MCF 10A (cell line): ENCODE measurements around the gene SUPT4H1. TPM values are rescaled to one million over a fixed set of nuclear protein-coding genes. Genes with fewer than 3 reads are reported as not detected.
"Not testable (repeated sequence)": the region's sequence is repeated elsewhere in the genome, so short reads cannot be mapped to it uniquely, and the experiment has no call there.

Experiments
- BruUV-seq: library from RNA; stranded (reverse); fragments of 400-500 nt; replicated peaks from 2 replicates; lab custom pipeline; 2021; lab: Mats Ljungman, UMichigan
- CTCF ChIA-PET: fragments of 300-600 bp; sonication (Branson Sonifier 250); formaldehyde crosslinking; extraction: SDS; loops from one replicate; lab custom pipeline; 2021; ENCODE audit warnings: antibody characterized with exemption, inconsistent platforms; lab: Yijun Ruan, JAX
- POLR2A ChIA-PET: fragments of 300-600, 350-650 bp; sonication (Branson Sonifier 250); formaldehyde crosslinking; extraction: SDS; loops from one replicate; lab custom pipeline; 2020; ENCODE audit warnings: antibody characterized with exemption, inconsistent platforms; lab: Yijun Ruan, JAX
- DNase-seq: peaks from one replicate; pipeline ENCODE4 v3.0.0-alpha.2; 2018; ENCODE audit not compliant: unreplicated experiment
- H3K27ac Mint-ChIP-seq: one replicate; pipeline ENCODE4 v1.8.0; 2022; ENCODE audit warnings: mild to moderate bottlenecking, low read depth, mixed read lengths; ENCODE audit not compliant: unreplicated experiment
- H3K27me3 Mint-ChIP-seq: one replicate; pipeline ENCODE4 v1.8.0; 2022; ENCODE audit warnings: mixed read lengths; ENCODE audit not compliant: insufficient read depth, unreplicated experiment
- H3K36me3 Mint-ChIP-seq: one replicate; pipeline ENCODE4 v1.8.0; 2022; ENCODE audit warnings: mild to moderate bottlenecking, moderate library complexity, mixed read lengths; ENCODE audit not compliant: insufficient read depth, unreplicated experiment
- H3K4me1 Mint-ChIP-seq: one replicate; pipeline ENCODE4 v1.8.0; 2022; ENCODE audit warnings: mixed read lengths; ENCODE audit not compliant: insufficient read depth, unreplicated experiment
- H3K4me3 Mint-ChIP-seq: one replicate; pipeline ENCODE4 v1.8.0; 2022; ENCODE audit warnings: mild to moderate bottlenecking, moderate library complexity, mixed read lengths; ENCODE audit not compliant: unreplicated experiment
- H3K9me3 Mint-ChIP-seq: one replicate; pipeline ENCODE4 v1.8.0; 2022; ENCODE audit warnings: mixed read lengths; ENCODE audit not compliant: unreplicated experiment
- CTCF ChIP-seq: fragments of 200-600 bp; IDR thresholded peaks from one replicate; pipeline ENCODE4 v1.8.0; 2022; ENCODE audit warnings: antibody characterized with exemption, mild to moderate bottlenecking; ENCODE audit not compliant: unreplicated experiment
- intact Hi-C: fragments of 100-400 bp; cut with micrococcal nuclease; formaldehyde crosslinking; loops from 2 replicates; pipeline ENCODE4 v1.14.1; 2022
- total RNA-seq: library from RNA; stranded (reverse); gene quantifications from 2 replicates; pipeline ENCODE4 v1.2.3, GENCODE V29; 2022

Gene SUPT4H1
- total RNA-seq, 1 experiment from 2014 or later = 63.4 TPM

GRCh38 chr17:58399974-58400373, 48.0 kb upstream of the SUPT4H1 start:
- no TSS peak for BruUV-seq
- Mint-ChIP-seq H3K9me3 (no peaks in the 10 kb centered on the region), H3K27ac (no peak overlapping the region), H3K4me1 (peaks cover 32% of the 10 kb centered on the region), H3K27me3 (no peaks in the 10 kb centered on the region), H3K36me3 (no peaks in the 10 kb centered on the region), H3K4me3 (no peak overlapping the region)
- POLR2A ChIA-PET = interaction anchor here (0.6 to 10.4 kb wide), 4 partner anchors 9 to 47 kb away, joined by 3 to 201 read pairs (median 30); partner anchors contain the start of genes RNF43 and SUPT4H1
- TF ChIP-seq CTCF = no peak
- no peak for DNase-seq
- CTCF ChIA-PET = interaction anchor here (1.4 kb wide), 1 partner anchor 18 kb away, joined by 6 read pairs; the partner anchor contains the start of gene RNF43
- intact Hi-C loops = no loop called here

- ChIA-PET POLR2A (interaction anchor here (0.8 to 1.7 kb wide), 3 partner anchors 10 to 47 kb away, joined by 4 to 12 read pairs (median 8); partner anchors contain the start of gene SUPT4H1), CTCF (no interaction called here)
- H3K36me3 Mint-ChIP-seq = no peaks in the 10 kb centered on the region
- H3K4me3 Mint-ChIP-seq = no peak overlapping the region
- H3K27me3 Mint-ChIP-seq = no peaks in the 10 kb centered on the region
- peaks cover 38% of the 10 kb centered on the region for H3K4me1 Mint-ChIP-seq
- no peak for DNase-seq
- no peak overlapping the region for H3K27ac Mint-ChIP-seq
- intact Hi-C loops = no loop called here
- no peak for TF ChIP-seq CTCF
- no peaks in the 10 kb centered on the region for H3K9me3 Mint-ChIP-seq
- no TSS peak for BruUV-seq
Measured at GRCh38 chr17:58398574-58399266, 46.7 kb upstream of the SUPT4H1 start.

- H3K27me3 Mint-ChIP-seq, H3K9me3 Mint-ChIP-seq, H3K36me3 Mint-ChIP-seq, H3K4me3 Mint-ChIP-seq, DNase-seq, BruUV-seq, H3K27ac Mint-ChIP-seq, intact Hi-C loops: not testable (repeated sequence)
- H3K4me1 Mint-ChIP-seq = peaks cover 25% of the 10 kb centered on the region
- POLR2A ChIA-PET = interaction anchor here (1.3 to 1.7 kb wide), 2 partner anchors 19 to 45 kb away, joined by 8 to 12 read pairs; partner anchors contain the start of gene SUPT4H1
- CTCF ChIA-PET = interaction anchor here (0.6 to 1.3 kb wide), 5 partner anchors 13 to 1415 kb away, joined by 3 read pairs; no protein-coding TSS in a partner anchor
Measured at GRCh38 chr17:58397421-58397820, 45.4 kb upstream of the SUPT4H1 start.

- POLR2A ChIA-PET = interaction anchor here (0.7 to 0.8 kb wide), 2 partner anchors 19 to 27 kb away, joined by 3 to 6 read pairs; no protein-coding TSS in a partner anchor
- Mint-ChIP-seq H3K4me1 (peaks cover 26% of the 10 kb centered on the region), H3K27ac (no peak overlapping the region), H3K27me3 (no peaks in the 10 kb centered on the region), H3K4me3 (no peak overlapping the region), H3K36me3 (peaks cover 4% of the 10 kb centered on the region), H3K9me3 (no peaks in the 10 kb centered on the region)
- BruUV-seq = no TSS peak
- CTCF ChIA-PET = interaction anchor here (0.6 to 2.3 kb wide), 2 partner anchors 44 to 51 kb away, joined by 3 to 9 read pairs; partner anchors contain the start of gene SUPT4H1
- TF ChIP-seq CTCF = no peak
- DNase-seq = no peak
- intact Hi-C loops = no loop called here
Measured at GRCh38 chr17:58396173-58396572, 44.2 kb upstream of the SUPT4H1 start.
